Renal cortex interstitium (tissue), 11 donors: ENCODE results near the gene OXA1L. TPM values are rescaled to one million over a fixed set of nuclear protein-coding genes. Genes with fewer than 3 reads are reported as not detected.
"Not testable (repeated sequence)": the region's sequence is repeated elsewhere in the genome, so short reads cannot be mapped to it uniquely, and the experiment has no call there.

Experiments
- DNase-seq, 11 donors: peaks; one replicate each; pipeline ENCODE4 v3.0.0-alpha.2; 2013; ENCODE audit warnings: low read depth in 9 of 11, low spot score in 4 of 11; ENCODE audit errors: extremely low read depth in 1 of 11
- polyA plus RNA-seq, 3 donors: library from polyadenylated mRNA; unstranded; fragments of 120-200 nt; gene quantifications; one replicate each; pipeline ENCODE4 v1.2.1, GENCODE V29; 2013; ENCODE audit not compliant: insufficient read length in 3 of 3

Gene OXA1L
- polyA plus RNA-seq, 3 donors, result 134 to 142 (median 136) TPM

- DNase-seq, result no peak
These were observed 14.1 kb upstream of the OXA1L start for GRCh38 chr14:22752422-22752821.

GRCh38 chr14:22753586-22753985 is 12.9 kb upstream of the OXA1L start:
- DNase-seq, result no peak

GRCh38 chr14:22757972-22758650 is 8.4 kb upstream of the OXA1L start:
- not testable (repeated sequence) for DNase-seq

GRCh38 chr14:22761734-22762133 is 4.8 kb upstream of the OXA1L start:
- DNase-seq, result no peak

- no peak for DNase-seq
These were observed 2.1 kb upstream of the OXA1L start for GRCh38 chr14:22764382-22764781.

- no peak for DNase-seq
These were observed 768 bp downstream of the OXA1L start for GRCh38 chr14:22767323-22767589.

GRCh38 chr14:22768947-22769346 is 2.5 kb downstream of the OXA1L start:
- no peak for DNase-seq

GRCh38 chr14:22769369-22769768 is 2.9 kb downstream of the OXA1L start:
- DNase-seq, result no peak

- DNase-seq, result no peak
These were observed 4.1 kb downstream of the OXA1L start for GRCh38 chr14:22770481-22771187.

- DNase-seq, result no peak
These were observed 6.2 kb downstream of the OXA1L start for GRCh38 chr14:22772725-22773124.

- no peak for DNase-seq
These were observed 6.9 kb downstream of the OXA1L start for GRCh38 chr14:22773162-22774010.

- no peak for DNase-seq
These were observed 7.7 kb downstream of the OXA1L start for GRCh38 chr14:22774011-22774706.

GRCh38 chr14:22776215-22776614 is 9.7 kb downstream of the OXA1L start:
- DNase-seq, result no peak

- not testable (repeated sequence) for DNase-seq
These were observed 10.4 kb downstream of the OXA1L start for GRCh38 chr14:22776849-22777248.

GRCh38 chr14:22778084-22778483 is 11.6 kb downstream of the OXA1L start:
- DNase-seq, result no peak

- DNase-seq, result no peak
These were observed 13.7 kb downstream of the OXA1L start for GRCh38 chr14:22780105-22780679.

- no peak for DNase-seq
These were observed 14.4 kb downstream of the OXA1L start for GRCh38 chr14:22780941-22781300.

- DNase-seq, result no peak
These were observed 15.0 kb downstream of the OXA1L start for GRCh38 chr14:22781301-22781991.

GRCh38 chr14:22786685-22787084 is 20.2 kb downstream of the OXA1L start:
- no peak for DNase-seq
